ENCODE data around the gene CATSPERD. TPM values are rescaled to one million over a fixed set of nuclear protein-coding genes. Genes with fewer than 3 reads are reported as not detected.

The CATSPERD gene
- total RNA-seq, 1 experiment from 2014 or later, result not detected

DNA sequence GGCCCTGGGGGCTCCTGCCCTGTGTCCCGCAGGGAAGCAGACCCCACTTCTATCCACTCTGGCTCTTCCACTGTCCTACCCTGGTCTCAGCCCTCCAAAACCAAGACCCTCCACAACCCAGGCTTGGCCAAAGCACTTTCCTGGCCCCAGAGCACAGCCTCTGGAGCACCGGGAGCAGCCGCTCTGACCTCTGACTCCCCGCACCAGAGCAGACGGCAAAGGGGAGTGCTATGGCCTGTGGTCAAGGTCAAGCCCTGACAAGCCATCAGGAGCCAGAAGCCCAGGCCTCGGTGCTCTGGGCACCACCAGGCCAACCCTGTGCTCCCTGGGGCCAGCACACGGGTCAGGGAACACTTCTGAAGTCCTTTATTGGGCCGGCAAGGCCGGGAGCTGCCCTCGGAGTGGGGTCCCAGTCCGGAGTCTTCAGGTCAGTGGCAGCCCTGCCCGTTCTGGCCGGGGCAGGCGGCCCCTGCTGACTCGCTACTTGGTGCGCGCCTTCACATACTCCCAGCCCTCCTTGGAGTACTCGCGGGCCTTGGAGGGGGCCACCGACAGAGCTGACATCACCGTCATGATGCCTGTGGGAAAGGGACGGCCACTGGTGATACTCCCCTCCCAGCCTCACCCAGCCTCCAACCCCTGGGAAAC lies 42.2 kb upstream of the CATSPERD start:
- no peak overlapping the region for H3K4me2 ChIP-seq
- CTCF ChIA-PET, result no interaction called here
- no peaks in the 10 kb centered on the region for H4K20me1 ChIP-seq (ENCODE audit: insufficient read depth)
- BruUV-seq (replicated peaks), result no TSS peak
- H3F3A ChIP-seq (ENCODE audit: insufficient read depth, low read depth), result no peaks in the 10 kb centered on the region
- POLR2A ChIA-PET (ENCODE audit: unreplicated experiment), result no interaction called here
- no peak for DNase-seq
- no peaks in the 10 kb centered on the region for H3K4me1 ChIP-seq (replicated peaks; ENCODE audit: insufficient read depth)
- peaks cover 9% of the 10 kb centered on the region for H3K79me2 ChIP-seq (ENCODE audit: low read depth)
- no peaks in the 10 kb centered on the region for H3K36me3 ChIP-seq (ENCODE audit: low read depth)
- H2AFZ ChIP-seq, result no peak overlapping the region
- no peak overlapping the region for H3K27ac ChIP-seq
- intact Hi-C loops (cut with micrococcal nuclease; ENCODE audit: unreplicated experiment), result no loop called here
- no peaks in the 10 kb centered on the region for H3K27me3 ChIP-seq (ENCODE audit: insufficient read depth, low read depth)
- no peaks in the 10 kb centered on the region for H3K9me3 ChIP-seq (ENCODE audit: insufficient read depth, low read depth)
- no peaks in the 10 kb centered on the region for H3K9me2 ChIP-seq (ENCODE audit: insufficient read depth)
- no peak overlapping the region for H3K4me3 ChIP-seq
- TF ChIP-seq, protein P1, sequence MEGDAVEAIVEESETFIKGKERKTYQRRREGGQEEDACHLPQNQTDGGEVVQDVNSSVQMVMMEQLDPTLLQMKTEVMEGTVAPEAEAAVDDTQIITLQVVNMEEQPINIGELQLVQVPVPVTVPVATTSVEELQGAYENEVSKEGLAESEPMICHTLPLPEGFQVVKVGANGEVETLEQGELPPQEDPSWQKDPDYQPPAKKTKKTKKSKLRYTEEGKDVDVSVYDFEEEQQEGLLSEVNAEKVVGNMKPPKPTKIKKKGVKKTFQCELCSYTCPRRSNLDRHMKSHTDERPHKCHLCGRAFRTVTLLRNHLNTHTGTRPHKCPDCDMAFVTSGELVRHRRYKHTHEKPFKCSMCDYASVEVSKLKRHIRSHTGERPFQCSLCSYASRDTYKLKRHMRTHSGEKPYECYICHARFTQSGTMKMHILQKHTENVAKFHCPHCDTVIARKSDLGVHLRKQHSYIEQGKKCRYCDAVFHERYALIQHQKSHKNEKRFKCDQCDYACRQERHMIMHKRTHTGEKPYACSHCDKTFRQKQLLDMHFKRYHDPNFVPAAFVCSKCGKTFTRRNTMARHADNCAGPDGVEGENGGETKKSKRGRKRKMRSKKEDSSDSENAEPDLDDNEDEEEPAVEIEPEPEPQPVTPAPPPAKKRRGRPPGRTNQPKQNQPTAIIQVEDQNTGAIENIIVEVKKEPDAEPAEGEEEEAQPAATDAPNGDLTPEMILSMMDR (conservative IDR thresholded peaks at IDR 0.05), result no peak
- TF ChIP-seq EZH2 (IDR thresholded peaks at IDR 0.05; ENCODE audit: low read depth), result no peak

DNA sequence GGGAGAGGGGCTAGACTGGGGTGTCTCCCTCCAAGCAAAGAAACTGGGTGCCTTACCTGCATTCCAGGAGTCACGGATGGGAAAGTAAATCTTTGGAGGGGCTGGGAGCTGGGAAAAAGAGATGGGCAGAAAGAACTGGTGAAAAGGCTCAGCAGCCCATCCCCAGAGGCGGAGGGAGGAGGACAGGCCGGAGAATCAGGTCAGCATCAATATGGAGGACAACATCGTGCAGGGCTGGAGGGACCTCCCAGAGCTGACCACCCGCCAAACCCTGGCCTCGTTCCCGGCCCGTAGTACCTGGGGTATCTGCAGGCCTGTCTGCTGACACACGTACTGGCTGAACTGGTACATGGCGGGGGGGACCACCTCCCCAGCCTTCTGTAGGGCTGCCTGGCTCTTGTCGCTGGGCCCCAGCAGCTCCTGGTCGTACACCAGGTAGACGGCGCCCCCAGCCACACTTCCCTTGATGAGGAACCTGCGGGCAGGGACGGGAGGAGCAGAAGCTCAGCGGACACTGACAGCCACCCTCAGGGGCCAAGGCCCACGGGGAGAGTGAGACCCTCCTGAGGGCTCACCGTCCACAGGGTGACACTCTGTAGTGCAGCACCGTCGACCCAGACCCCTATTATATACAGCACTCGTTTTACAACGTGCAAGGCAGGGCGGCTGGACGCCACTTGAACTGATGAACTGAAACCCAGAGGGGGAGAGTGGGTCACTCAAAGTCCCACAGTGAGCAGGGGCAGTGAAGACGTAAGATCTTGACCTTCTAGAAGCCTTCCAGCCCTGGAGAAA lies 41.0 kb upstream of the CATSPERD start:
- H3K27me3 ChIP-seq (ENCODE audit: insufficient read depth, low read depth), result no peaks in the 10 kb centered on the region
- intact Hi-C loops (cut with micrococcal nuclease; ENCODE audit: unreplicated experiment), result loop anchor here (2.0 kb wide), 2 partner anchors 57 to 111 kb away; partner anchors contain the start of genes DUS3L, SAFB and SAFB2
- peak overlapping the region; percentile 91 for H2AFZ ChIP-seq
- no peaks in the 10 kb centered on the region for H3K4me1 ChIP-seq (replicated peaks; ENCODE audit: insufficient read depth)
- CTCF ChIA-PET, result no interaction called here
- BruUV-seq (replicated peaks), result no TSS peak
- peaks cover 9% of the 10 kb centered on the region for H3K79me2 ChIP-seq (ENCODE audit: low read depth)
- H3K9me3 ChIP-seq (ENCODE audit: insufficient read depth, low read depth), result no peaks in the 10 kb centered on the region
- no peaks in the 10 kb centered on the region for H4K20me1 ChIP-seq (ENCODE audit: insufficient read depth)
- no peaks in the 10 kb centered on the region for H3F3A ChIP-seq (ENCODE audit: insufficient read depth, low read depth)
- H3K27ac ChIP-seq, result no peak overlapping the region
- POLR2A ChIA-PET (ENCODE audit: unreplicated experiment), result interaction anchor here (0.6 to 0.7 kb wide), 2 partner anchors 11 to 353 kb away, joined by 3 to 4 read pairs; partner anchors contain the start of gene RPL36
- no peaks in the 10 kb centered on the region for H3K9me2 ChIP-seq (ENCODE audit: insufficient read depth)
- H3K36me3 ChIP-seq (ENCODE audit: low read depth), result no peaks in the 10 kb centered on the region
- no peak for DNase-seq
- TF ChIP-seq, protein P1 (conservative IDR thresholded peaks at IDR 0.05), result no peak
- TF ChIP-seq EZH2 (IDR thresholded peaks at IDR 0.05; ENCODE audit: low read depth), result no peak
- H3K4me2 ChIP-seq, result peak overlapping the region; percentile 85
- H3K4me3 ChIP-seq, result peak overlapping the region; percentile 99

DNA sequence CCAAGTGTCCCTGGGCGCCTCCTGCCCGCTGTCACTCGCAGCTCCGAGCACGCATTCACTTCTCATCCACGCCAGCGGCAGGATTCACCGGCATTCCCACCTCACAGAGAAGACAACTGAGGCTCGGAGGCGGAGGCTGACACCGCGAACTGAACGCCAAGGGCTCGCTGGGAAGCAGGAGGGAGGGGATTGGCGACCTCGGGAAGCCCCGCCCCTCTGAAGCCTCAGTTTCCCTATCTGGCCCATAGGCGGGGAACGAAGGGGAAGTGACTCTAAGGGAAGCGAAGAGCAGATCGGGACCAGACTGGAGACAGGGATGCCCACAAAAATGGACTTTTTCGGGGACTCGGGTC lies 40.4 kb upstream of the CATSPERD start:
- peak overlapping the region; percentile 91 for H2AFZ ChIP-seq
- H3F3A ChIP-seq (ENCODE audit: insufficient read depth, low read depth), result no peaks in the 10 kb centered on the region
- intact Hi-C loops (cut with micrococcal nuclease; ENCODE audit: unreplicated experiment), result loop anchor here (2.0 kb wide), 2 partner anchors 57 to 111 kb away; partner anchors contain the start of genes DUS3L, SAFB and SAFB2
- 0 out of 2 replicates have a peak overlapping the region, but pooled peaks have one; percentile 49 for H3K27ac ChIP-seq
- no peaks in the 10 kb centered on the region for H3K9me3 ChIP-seq (ENCODE audit: insufficient read depth, low read depth)
- H3K27me3 ChIP-seq (ENCODE audit: insufficient read depth, low read depth), result no peaks in the 10 kb centered on the region
- H3K4me3 ChIP-seq, result peak overlapping the region; percentile 99
- no peaks in the 10 kb centered on the region for H3K36me3 ChIP-seq (ENCODE audit: low read depth)
- no peaks in the 10 kb centered on the region for H3K9me2 ChIP-seq (ENCODE audit: insufficient read depth)
- ChIA-PET POLR2A (ENCODE audit: unreplicated experiment) (interaction anchor here (0.7 kb wide), 1 partner anchor 353 kb away, joined by 3 read pairs; no protein-coding TSS in a partner anchor), CTCF (no interaction called here)
- no peak for TF ChIP-seq EZH2 (IDR thresholded peaks at IDR 0.05; ENCODE audit: low read depth)
- TF ChIP-seq, protein P1 (conservative IDR thresholded peaks at IDR 0.05), result no peak
- peaks cover 9% of the 10 kb centered on the region for H3K79me2 ChIP-seq (ENCODE audit: low read depth)
- H4K20me1 ChIP-seq (ENCODE audit: insufficient read depth), result no peaks in the 10 kb centered on the region
- no peak for DNase-seq
- H3K4me1 ChIP-seq (replicated peaks; ENCODE audit: insufficient read depth), result no peaks in the 10 kb centered on the region
- BruUV-seq (replicated peaks), result TSS peak; percentile 66
- peak overlapping the region; percentile 85 for H3K4me2 ChIP-seq
